ENCODE data around the gene FAM110D. TPM values are rescaled to one million over a fixed set of nuclear protein-coding genes. Genes with fewer than 3 reads are reported as not detected.

Gene FAM110D
- total and polyA plus RNA-seq, 2 donors (not counting 1 experiment from before 2014, with no cell fraction given), result not detected

GRCh38 chr1:26134466-26134865 is 24.4 kb upstream of the FAM110D start:
- Histone ChIP-seq H3K36me3 (replicated peaks in 1 of 2; ENCODE audit: control extremely low read depth in 1 of 2, control insufficient read depth in 1 of 2, extremely low read depth in 1 of 2, insufficient read depth in 2 of 2, low read length in 1 of 2) (no peaks in the 10 kb centered on the region), H3K4me3 (ENCODE audit: control extremely low read depth in 1 of 5, extremely low read depth in 1 of 5, insufficient read depth in 1 of 5, low read depth in 2 of 5, low read length in 4 of 5) (no peak overlapping the region), H4K20me1 (ENCODE audit: control insufficient read depth, insufficient read depth, low read length, poor library complexity, severe bottlenecking) (no peaks in the 10 kb centered on the region), H3K27me3 (replicated peaks in 1 of 4; ENCODE audit: control extremely low read depth in 1 of 4, control insufficient read depth in 3 of 4, insufficient read depth in 4 of 4, low read length in 3 of 4) (peaks cover 0 to 5% (median 2%) of the 10 kb centered on the region in 4 experiments), H3K79me2 (ENCODE audit: control insufficient read depth, insufficient read depth, low read length) (no peaks in the 10 kb centered on the region), H3K9ac (ENCODE audit: low read length) (no peak overlapping the region), H3K27ac (ENCODE audit: low read length in 2 of 2) (no peak overlapping the region), H3K4me1 (ENCODE audit: control insufficient read depth in 2 of 2, insufficient read depth in 2 of 2, low read length in 2 of 2) (no peaks in the 10 kb centered on the region), H2AFZ (ENCODE audit: insufficient read depth, low read depth, low read length, poor library complexity, severe bottlenecking) (no peak overlapping the region), H3K9me3 (ENCODE audit: control extremely low read depth in 1 of 3, control insufficient read depth in 2 of 3, insufficient read depth in 1 of 3, low read length in 2 of 3) (peaks cover 0 to 4% (median 2%) of the 10 kb centered on the region in 3 donors), H3K4me2 (replicated peaks; ENCODE audit: low read depth, low read length, poor library complexity, severe bottlenecking) (no peak overlapping the region)
- ATAC-seq (ENCODE audit: low read depth) (no peak), DNase-seq (no peak)
- TF ChIP-seq CTCF (IDR thresholded peaks at IDR 0.05), result no peak
- TF ChIP-seq EZH2 (IDR thresholded peaks at IDR 0.05; ENCODE audit: borderline replicate concordance, insufficient read depth, low read depth, low read length, poor library complexity, severe bottlenecking), result no peak
- Mint-ChIP-seq H3K27ac (no peak overlapping the region), H3K9me3 (ENCODE audit: insufficient read depth) (no peaks in the 10 kb centered on the region), H3K27me3 (peaks cover 5% of the 10 kb centered on the region), H3K4me1 (no peaks in the 10 kb centered on the region), H3K4me3 (no peak overlapping the region)
- CTCF ChIA-PET, result no interaction called here
- WGBS (ENCODE audit: insufficient coverage), result no CpG with 5 or more reads among the region's 3 CpGs
- intact Hi-C loops (cut with micrococcal nuclease), result no loop called here
- POLR2A ChIA-PET, result no interaction called here

- DNase-seq (no peak), ATAC-seq (ENCODE audit: low read depth) (no peak)
- Mint-ChIP-seq H3K4me1 (no peaks in the 10 kb centered on the region), H3K4me3 (no peak overlapping the region), H3K9me3 (ENCODE audit: insufficient read depth) (no peaks in the 10 kb centered on the region), H3K27ac (no peak overlapping the region), H3K27me3 (no peaks in the 10 kb centered on the region)
- ChIA-PET CTCF (interaction anchor here (0.7 to 1.5 kb wide), 6 partner anchors 11 to 278 kb away, joined by 3 to 6 read pairs (median 4); partner anchors contain the start of gene ZNF593), POLR2A (no interaction called here)
- H3K4me1 ChIP-seq (ENCODE audit: control insufficient read depth in 2 of 2, insufficient read depth in 2 of 2, low read length in 2 of 2), result no peaks in the 10 kb centered on the region
- intact Hi-C loops (cut with micrococcal nuclease), result no loop called here
- no peaks in the 10 kb centered on the region for H4K20me1 ChIP-seq (ENCODE audit: control insufficient read depth, insufficient read depth, low read length, poor library complexity, severe bottlenecking)
- no peaks in the 10 kb centered on the region for H3K27me3 ChIP-seq (replicated peaks in 1 of 4; ENCODE audit: control extremely low read depth in 1 of 4, control insufficient read depth in 3 of 4, insufficient read depth in 4 of 4, low read length in 3 of 4)
- H3K27ac ChIP-seq (ENCODE audit: low read length in 2 of 2), result no peak overlapping the region
- no peaks in the 10 kb centered on the region for H3K36me3 ChIP-seq (replicated peaks in 1 of 2; ENCODE audit: control extremely low read depth in 1 of 2, control insufficient read depth in 1 of 2, extremely low read depth in 1 of 2, insufficient read depth in 2 of 2, low read length in 1 of 2)
- H3K9me3 ChIP-seq (ENCODE audit: control extremely low read depth in 1 of 3, control insufficient read depth in 2 of 3, insufficient read depth in 1 of 3, low read length in 2 of 3), result peaks cover 0 to 4% (median 2%) of the 10 kb centered on the region in 3 donors
- WGBS (ENCODE audit: insufficient coverage), result 83% methylated on average over 1 of the region's 3 CpGs
- H3K4me2 ChIP-seq (replicated peaks; ENCODE audit: low read depth, low read length, poor library complexity, severe bottlenecking), result no peak overlapping the region
- no peaks in the 10 kb centered on the region for H3K79me2 ChIP-seq (ENCODE audit: control insufficient read depth, insufficient read depth, low read length)
- H3K9ac ChIP-seq (ENCODE audit: low read length), result no peak overlapping the region
- no peak overlapping the region for H2AFZ ChIP-seq (ENCODE audit: insufficient read depth, low read depth, low read length, poor library complexity, severe bottlenecking)
- no peak overlapping the region for H3K4me3 ChIP-seq (ENCODE audit: control extremely low read depth in 1 of 5, extremely low read depth in 1 of 5, insufficient read depth in 1 of 5, low read depth in 2 of 5, low read length in 4 of 5)
- TF ChIP-seq CTCF (IDR thresholded peaks at IDR 0.05) (no peak), EZH2 (IDR thresholded peaks at IDR 0.05; ENCODE audit: borderline replicate concordance, insufficient read depth, low read depth, low read length, poor library complexity, severe bottlenecking) (no peak)
Measured at GRCh38 chr1:26138974-26139558, 19.8 kb upstream of the FAM110D start.

Data from B cell (primary cell).